Stimulated activated naive CD4-positive, alpha-beta T cell treated with Interleukin-2 at 50 U/mL for 16 hours (primary cell): ENCODE measurements around the gene MBTD1.

Experiments
- DNase-seq: peaks from one replicate; lab custom pipeline; 2025; lab: John Stamatoyannopoulos, UW

The MBTD1 gene

DNA sequence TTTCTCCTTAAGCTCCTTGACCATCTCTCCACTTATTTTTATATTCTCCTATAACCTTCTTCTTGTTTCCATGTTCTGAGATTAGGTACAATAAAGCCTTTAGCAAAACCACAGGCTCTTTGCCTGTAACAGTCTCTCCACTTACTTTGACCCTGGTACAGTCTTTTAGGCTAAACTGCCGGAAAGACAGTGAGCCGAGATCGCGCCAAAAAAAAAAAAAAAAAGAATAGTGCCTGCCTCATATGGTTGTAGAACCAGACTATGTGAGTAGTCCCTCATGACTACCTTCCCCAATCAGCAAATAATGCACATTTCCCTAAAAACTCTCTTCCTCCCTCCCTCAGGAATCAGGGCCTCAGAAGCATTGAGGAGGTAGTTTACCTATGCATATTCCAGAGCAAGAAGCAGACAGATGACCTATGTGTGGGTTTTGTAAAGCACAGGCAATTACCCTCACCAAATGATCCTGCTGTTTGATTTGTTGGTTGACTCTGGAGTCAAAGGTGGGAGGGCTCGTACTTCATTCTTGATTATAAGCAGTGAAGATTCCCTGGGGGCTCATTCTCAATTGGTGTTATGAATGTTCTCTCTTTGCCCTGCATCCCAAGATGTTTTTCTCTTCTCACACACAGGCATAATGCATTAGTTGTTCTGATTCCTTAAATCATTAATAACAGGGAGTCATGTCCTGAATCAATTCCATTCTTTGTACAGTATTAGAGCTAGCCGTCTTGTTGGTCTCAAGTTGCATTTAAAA lies 115.4 kb downstream of the MBTD1 start:
- DNase-seq = no peak

GRCh38 chr17:51142597-51142996 lies 117.3 kb downstream of the MBTD1 start:
- DNase-seq = no peak

DNA sequence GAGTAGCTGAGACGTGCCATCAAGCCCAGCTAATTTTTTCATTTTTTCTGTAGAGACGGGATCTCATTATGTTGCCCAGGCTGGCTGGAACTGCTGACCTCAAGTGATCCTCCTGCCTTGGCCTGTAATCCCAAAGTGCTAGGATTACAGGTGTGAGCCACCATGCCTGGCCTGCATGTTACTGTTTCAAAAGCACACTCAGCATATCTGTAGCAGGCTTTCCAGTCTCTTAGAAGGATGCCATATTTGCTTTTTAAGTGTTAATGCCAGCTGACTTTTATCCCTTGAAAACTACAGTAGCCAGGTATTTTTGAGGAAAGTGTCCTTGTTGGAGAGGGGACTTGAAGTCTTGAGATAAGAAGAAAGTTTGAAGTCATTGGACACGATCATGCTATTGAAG lies 123.9 kb downstream of the MBTD1 start:
- DNase-seq = no peak

GRCh38 chr17:51133365-51133764 lies 126.5 kb downstream of the MBTD1 start:
- DNase-seq = no peak

GRCh38 chr17:51132964-51133319 lies 126.9 kb downstream of the MBTD1 start:
- DNase-seq = no peak

GRCh38 chr17:51128076-51128475 lies 131.8 kb downstream of the MBTD1 start:
- DNase-seq = no peak
